HG02759 (cell line): Measurements from ENCODE around the gene LY86.

Experiments
- ATAC-seq: cut with Tn5 transposase; IDR thresholded peaks from one replicate; pipeline ENCODE4 v1.9.1; 2021; ENCODE audit warnings: mild to moderate bottlenecking, moderate library complexity; ENCODE audit not compliant: unreplicated experiment

The LY86 gene

DNA sequence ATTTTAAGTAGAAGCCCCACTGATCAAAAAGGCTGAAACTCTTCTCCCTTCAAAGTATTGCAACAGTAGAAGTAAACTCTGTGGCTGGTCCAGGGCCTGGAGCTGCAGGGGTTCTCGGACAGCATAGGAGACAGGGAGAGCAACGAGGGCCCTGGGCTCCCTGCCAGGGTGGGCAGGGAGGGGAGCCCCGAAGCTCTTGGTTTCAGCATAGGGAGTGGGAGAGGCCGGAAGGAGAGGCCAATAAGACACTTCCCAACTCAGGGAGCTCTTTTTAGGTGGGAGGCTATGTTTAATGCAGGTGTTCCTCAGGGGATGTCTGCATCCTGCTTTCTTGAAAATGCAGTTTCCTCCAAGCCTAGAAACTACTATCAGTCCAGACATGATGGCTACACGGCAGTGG lies 91.1 kb downstream of the LY86 start:
- no peak for ATAC-seq

DNA sequence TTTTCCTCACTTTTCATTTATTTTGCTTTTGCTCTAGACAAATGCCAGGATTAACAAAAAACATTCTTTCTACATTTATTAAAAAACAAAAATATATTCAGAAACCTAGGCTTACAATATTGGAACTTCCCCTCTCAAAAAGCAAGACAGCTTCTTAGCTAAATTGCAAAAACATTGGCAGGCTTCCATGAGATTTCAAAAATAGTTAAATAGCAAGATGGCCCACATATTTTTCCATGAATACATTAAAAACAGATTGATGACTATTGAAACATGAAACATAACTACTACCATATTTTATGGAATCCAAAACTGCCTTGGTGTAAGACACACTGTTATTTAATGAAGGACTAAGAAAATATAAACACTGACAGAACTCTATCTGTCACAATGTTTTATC lies 92.0 kb downstream of the LY86 start:
- ATAC-seq, result no peak

GRCh38 chr6:6681075-6681849 lies 92.7 kb downstream of the LY86 start:
- ATAC-seq, result no peak

DNA sequence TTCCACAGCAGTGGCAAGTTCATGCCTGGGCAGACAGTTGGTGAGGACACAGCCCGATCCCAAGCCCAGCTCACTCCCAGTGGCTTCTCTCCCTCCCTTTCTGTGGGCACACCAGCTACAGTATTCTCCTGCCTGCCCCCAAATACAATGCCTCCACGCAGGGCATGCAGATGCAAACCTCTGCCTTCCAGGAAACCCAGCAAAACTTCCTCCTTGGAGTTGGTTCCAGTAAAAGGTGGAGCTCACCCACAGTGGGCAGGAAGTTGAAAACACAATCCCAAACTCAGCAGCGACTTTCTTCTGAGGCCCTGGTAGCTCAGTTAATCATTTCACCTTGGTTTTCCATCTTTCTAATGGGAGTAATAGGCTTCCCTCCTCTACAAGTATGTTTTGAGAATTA lies 93.7 kb downstream of the LY86 start:
- no peak for ATAC-seq

GRCh38 chr6:6683969-6684833 lies 95.7 kb downstream of the LY86 start:
- ATAC-seq, result peak; percentile 85

GRCh38 chr6:6685249-6686040 lies 96.9 kb downstream of the LY86 start:
- ATAC-seq, result no peak

DNA sequence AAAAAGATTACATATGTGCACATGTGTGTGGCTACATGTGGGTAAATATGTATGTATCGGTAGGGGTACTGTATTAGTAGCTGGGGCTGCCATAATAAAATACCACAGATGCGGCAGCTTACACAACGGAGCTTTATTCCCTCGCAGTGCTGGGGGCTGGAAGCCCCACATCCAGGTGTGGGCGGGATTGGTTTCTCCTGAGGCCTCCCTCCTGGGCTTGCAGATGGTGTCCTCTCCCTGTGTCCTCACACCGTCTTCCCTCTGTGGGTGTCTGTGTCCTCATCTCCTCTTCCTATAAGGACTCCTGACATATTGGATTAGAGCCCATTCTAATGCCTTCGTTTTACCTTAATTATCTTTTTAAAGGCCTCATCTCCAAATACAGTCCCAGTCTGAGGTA lies 97.7 kb downstream of the LY86 start:
- no peak for ATAC-seq

GRCh38 chr6:6686748-6687601 lies 98.5 kb downstream of the LY86 start:
- ATAC-seq, result no peak

DNA sequence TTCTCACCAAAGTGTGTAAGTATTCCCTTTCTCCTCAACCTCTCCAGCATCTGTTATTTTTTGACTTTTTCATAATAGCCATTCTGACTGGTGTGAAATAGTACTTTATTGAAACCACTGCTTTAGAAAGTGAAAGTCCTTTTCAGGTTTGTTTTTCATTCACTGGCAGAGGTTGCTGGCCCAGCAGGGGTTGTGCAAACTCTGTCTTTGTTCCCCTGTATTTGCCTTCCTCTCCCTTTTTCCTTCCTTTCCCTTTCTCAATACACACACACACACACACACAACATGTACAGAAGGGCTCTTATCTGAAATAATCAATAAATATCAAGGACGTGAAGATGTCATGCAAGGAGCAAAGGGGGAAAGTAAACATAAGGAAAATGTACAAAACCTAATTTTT lies 99.8 kb downstream of the LY86 start:
- ATAC-seq, result no peak

GRCh38 chr6:6688951-6689350 lies 100.4 kb downstream of the LY86 start:
- ATAC-seq, result no peak

DNA sequence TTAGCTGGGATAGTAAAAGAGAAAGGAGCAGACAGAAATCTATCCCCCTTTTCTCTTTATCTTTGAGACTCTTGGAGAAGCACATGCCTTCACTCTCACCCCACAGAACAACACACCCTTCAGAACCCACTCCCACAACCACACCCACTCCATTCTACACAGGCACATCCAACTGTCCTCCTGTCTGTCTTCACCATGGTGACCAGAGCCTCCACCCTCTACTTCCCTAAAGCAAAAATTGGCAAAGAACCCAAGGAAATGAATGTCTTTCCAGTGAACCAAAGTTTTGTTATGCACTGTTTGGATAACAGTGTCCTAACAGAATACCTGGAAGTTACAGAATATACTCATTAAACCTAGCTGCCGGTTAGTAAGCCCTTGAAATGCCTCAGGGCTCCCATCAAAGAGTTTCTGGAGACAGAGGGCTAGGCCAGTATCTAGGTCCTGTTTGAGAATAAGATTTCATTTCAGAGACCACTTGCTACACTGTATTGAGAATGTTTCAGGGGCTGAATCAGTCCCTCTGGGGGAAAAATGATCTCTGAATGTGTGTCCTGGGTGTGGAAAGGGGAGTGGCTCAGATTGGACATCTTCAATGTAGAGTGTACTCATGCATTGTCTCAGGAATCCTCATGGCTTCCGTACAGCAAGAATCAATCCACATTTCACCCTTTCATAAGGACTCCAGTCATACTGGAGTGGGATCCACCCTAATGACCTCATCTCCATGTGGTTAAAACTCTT lies 101.1 kb downstream of the LY86 start:
- no peak for ATAC-seq

DNA sequence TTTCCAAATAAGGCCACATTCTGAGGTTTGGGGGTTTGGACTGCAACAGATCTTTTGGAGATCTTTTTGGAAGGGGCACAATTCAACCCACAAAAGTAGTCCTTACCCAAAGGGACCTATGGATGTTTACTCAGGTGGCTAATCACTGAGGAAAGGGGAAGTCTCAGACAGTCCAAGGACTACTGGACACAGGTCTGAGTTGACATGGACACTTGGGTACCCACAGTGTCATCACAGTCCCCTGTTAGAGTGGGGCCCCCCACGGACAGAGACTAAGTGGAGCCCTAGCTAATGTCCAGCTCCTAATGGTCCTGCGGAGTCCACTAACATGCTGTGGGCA lies 101.6 kb downstream of the LY86 start:
- no peak for ATAC-seq

DNA sequence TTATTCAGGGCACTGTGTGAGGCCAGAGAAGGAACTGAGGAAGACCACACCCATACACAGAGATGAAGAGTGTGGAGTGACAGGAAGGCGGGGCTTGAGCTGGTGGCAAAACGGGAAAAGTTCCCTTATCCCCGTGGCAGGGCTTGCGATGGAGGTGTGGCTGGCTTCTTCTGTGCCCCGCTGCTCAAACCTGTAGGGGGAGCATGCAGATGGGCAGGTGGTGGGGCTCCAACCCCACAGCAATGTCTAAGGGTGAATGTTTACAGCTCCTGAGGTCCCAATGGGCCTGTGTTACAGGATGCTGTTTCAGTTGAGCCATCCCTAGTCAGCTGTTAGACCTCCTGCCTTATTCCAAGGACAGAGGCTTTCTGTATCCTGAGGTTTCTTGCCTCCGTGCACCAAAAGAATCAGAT lies 105.9 kb downstream of the LY86 start:
- ATAC-seq, result no peak

DNA sequence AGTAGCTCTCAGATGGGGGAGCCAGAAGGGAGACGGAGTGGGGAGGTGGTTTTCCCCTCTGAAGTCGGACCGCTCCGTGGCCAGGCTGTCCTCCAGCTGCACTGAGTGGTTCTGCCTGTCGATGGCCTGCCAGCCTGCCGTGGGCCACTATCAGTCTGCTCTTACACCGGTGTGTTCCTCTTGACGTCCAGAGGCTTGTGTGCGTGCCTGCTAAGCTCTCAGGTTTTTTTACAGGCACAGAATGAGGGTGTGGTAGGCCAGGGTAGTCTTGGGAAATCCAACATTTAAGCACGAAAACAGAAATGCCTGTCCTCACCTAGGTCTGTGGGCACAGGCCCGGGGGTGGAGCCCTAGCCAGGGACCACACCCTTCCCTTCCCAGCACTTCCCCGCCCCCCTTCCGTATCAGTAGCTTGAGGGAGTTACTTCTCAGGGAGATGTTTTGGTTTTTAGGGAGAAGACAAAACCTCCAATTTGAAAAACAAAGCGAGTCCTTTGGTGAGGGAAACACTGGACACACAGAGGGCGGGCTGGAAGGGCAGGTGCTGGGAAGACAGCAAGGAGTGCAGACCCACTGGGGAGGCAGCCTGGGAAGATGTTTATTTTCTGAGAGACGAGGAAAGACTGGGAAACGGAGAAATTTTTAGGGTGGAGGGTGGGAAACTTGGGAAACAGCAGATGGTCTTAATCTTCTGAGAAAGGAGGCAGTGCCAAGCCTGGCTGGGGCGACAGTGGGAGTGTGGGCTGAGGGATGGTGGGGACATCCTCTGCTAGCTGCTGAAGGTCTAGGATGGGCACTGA lies 106.5 kb downstream of the LY86 start:
- ATAC-seq, result no peak

- ATAC-seq, result no peak
Measured at GRCh38 chr6:6695625-6696276, 107.2 kb downstream of the LY86 start.

- ATAC-seq, result no peak
Measured at GRCh38 chr6:6696867-6697531, 108.5 kb downstream of the LY86 start.

DNA sequence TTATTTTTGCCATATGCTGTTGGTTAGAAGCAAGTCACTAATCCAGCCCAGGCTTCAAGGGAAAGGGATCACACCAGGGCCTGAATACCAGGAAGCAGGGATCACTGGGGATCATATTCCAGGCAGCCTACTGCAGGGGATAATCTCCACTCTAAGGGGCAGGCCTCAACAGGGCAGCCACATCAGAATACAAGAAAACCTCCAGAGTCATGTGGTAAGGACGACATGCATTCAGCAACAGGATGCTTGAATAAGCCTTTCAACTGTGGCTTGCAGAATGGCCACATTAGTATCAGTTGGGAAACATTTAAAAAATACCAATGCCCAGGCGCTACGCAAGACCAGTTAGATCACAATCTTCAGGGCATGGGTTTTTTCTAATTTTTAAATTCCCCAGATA lies 109.1 kb downstream of the LY86 start:
- no peak for ATAC-seq

- no peak for ATAC-seq
Measured at GRCh38 chr6:6699741-6700367, 111.3 kb downstream of the LY86 start.
